ENCODE results near the gene FAM227B.
"Not testable (repeated sequence)": the region's sequence is repeated elsewhere in the genome, so short reads cannot be mapped to it uniquely, and the experiment has no call there.

DNA sequence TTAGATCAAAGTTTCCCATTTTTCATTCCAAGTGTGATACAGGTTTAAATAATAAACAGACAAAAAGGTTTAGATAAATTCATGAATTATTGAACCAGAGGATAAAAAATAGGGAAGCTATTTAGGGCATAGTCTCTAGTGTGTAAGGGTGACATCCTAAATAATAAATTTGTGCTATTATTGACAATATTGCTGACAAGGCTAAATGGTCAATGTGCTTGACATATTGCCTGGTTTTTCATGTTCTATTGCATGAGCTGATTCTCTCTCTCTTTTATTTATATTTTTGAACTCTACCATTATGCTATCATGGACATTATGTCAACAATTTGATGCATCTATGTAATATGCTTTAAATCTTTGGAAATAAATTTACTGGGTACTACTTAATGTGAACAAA lies 141.6 kb downstream of the FAM227B start:
- TF ChIP-seq, protein P1, sequence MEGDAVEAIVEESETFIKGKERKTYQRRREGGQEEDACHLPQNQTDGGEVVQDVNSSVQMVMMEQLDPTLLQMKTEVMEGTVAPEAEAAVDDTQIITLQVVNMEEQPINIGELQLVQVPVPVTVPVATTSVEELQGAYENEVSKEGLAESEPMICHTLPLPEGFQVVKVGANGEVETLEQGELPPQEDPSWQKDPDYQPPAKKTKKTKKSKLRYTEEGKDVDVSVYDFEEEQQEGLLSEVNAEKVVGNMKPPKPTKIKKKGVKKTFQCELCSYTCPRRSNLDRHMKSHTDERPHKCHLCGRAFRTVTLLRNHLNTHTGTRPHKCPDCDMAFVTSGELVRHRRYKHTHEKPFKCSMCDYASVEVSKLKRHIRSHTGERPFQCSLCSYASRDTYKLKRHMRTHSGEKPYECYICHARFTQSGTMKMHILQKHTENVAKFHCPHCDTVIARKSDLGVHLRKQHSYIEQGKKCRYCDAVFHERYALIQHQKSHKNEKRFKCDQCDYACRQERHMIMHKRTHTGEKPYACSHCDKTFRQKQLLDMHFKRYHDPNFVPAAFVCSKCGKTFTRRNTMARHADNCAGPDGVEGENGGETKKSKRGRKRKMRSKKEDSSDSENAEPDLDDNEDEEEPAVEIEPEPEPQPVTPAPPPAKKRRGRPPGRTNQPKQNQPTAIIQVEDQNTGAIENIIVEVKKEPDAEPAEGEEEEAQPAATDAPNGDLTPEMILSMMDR (IDR thresholded peaks at IDR 0.05; ENCODE audit: low read length) = not testable (repeated sequence)
- TF ChIP-seq EZH2 (IDR thresholded peaks at IDR 0.05; ENCODE audit: borderline replicate concordance, low read length) = not testable (repeated sequence)

All from OCI-LY1 (cell line).